Activated naive CD8-positive, alpha-beta T cell treated with anti-CD3 and anti-CD28 coated beads, Interleukin-2, amount 10 ng/mL, durations not matched to agents 7 days and 5 days (primary cell): Measurements from ENCODE around the gene OSMR. TPM values are rescaled to one million over a fixed set of nuclear protein-coding genes. Genes with fewer than 3 reads are reported as not detected.

Source experiments
- ATAC-seq: fragments of 150-1000 bp; cut with Tn5 transposase; one replicate; pipeline ENCODE4 v1.10.0; 2021; ENCODE audit warnings: low read depth, moderate library complexity
- POLR2A ChIA-PET: fragments of 350-600 bp; sonication (Branson Sonifier 250); formaldehyde crosslinking; loops from one replicate; lab custom pipeline; 2021; ENCODE audit warnings: antibody characterized with exemption; lab: Charles Lee
- DNase-seq: peaks from one replicate; pipeline ENCODE4 v3.0.0; 2021
- H3K27ac Mint-ChIP-seq: one replicate; pipeline ENCODE4 v1.8.0; 2022; ENCODE audit warnings: mild to moderate bottlenecking, mixed read lengths
- H3K27me3 Mint-ChIP-seq: one replicate; pipeline ENCODE4 v1.8.0; 2022; ENCODE audit warnings: mild to moderate bottlenecking, moderate library complexity, mixed read lengths
- H3K36me3 Mint-ChIP-seq: one replicate; pipeline ENCODE4 v1.8.0; 2021; ENCODE audit warnings: mild to moderate bottlenecking, mixed read lengths
- H3K4me1 Mint-ChIP-seq: one replicate; pipeline ENCODE4 v1.8.0; 2021; ENCODE audit warnings: mixed read lengths
- H3K4me3 Mint-ChIP-seq: one replicate; pipeline ENCODE4 v1.8.0; 2022; ENCODE audit warnings: mild to moderate bottlenecking, moderate library complexity, mixed read lengths
- H3K9me3 Mint-ChIP-seq: one replicate; pipeline ENCODE4 v1.8.0; 2021; ENCODE audit warnings: mixed read lengths
- total RNA-seq, 2 experiments: library from RNA; stranded (reverse); gene quantifications; one replicate each; pipeline ENCODE4 v1.2.3, GENCODE V29; 2021

Gene OSMR
- total RNA-seq, 2 experiments from 2014 or later, result not detected

GRCh38 chr5:38905516-38905915 lies 59.7 kb downstream of the OSMR start:
- H3K27ac Mint-ChIP-seq, result no peak overlapping the region
- peaks cover 16% of the 10 kb centered on the region for H3K27me3 Mint-ChIP-seq
- POLR2A ChIA-PET, result no interaction called here
- no peak for DNase-seq
- no peaks in the 10 kb centered on the region for H3K36me3 Mint-ChIP-seq
- no peak for ATAC-seq
- peaks cover 15% of the 10 kb centered on the region for H3K9me3 Mint-ChIP-seq
- H3K4me1 Mint-ChIP-seq, result no peaks in the 10 kb centered on the region
- H3K4me3 Mint-ChIP-seq, result no peak overlapping the region

DNA sequence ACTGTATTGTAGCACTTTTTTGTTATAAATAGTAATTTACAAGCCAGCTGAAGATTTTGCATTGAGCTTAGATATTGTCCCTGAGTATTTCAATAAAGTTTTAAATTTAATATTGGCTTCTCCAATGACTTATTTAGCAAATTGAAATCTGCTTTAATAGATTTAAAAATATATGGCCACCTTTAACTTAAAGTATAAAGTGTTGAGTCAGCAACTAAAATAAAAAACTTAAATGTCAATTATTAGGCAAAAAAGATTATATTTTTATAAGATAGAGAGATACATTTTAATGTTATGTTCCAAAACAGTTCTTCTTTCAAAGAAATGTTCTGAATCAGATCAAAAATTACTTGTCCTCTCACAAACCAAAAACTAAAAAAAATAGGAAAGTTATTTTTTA lies 60.7 kb downstream of the OSMR start:
- POLR2A ChIA-PET, result no interaction called here
- ATAC-seq (no peak), DNase-seq (no peak)
- H3K27ac Mint-ChIP-seq, result no peak overlapping the region
- H3K4me3 Mint-ChIP-seq, result no peak overlapping the region
- H3K27me3 Mint-ChIP-seq, result peaks cover 19% of the 10 kb centered on the region
- no peaks in the 10 kb centered on the region for H3K36me3 Mint-ChIP-seq
- H3K4me1 Mint-ChIP-seq, result no peaks in the 10 kb centered on the region
- H3K9me3 Mint-ChIP-seq, result peaks cover 15% of the 10 kb centered on the region

DNA sequence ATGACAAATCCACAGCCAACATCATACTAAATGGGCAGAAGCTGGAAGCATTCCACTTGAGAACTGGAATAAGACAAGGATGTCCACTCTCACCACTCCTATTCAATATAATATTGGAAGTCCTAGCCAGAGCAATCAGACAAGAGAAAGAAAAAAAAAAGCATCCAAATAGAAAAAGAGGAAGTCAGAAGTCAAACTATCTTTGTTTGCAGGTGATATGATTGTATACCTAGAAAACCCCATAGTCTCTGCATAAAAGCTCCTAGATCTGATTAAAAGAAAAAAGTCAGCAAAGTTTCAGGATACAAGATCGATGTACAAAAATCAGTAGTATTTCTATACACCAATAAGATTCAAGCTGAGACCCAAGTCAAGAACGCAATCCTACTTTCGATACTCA lies 66.1 kb downstream of the OSMR start:
- H3K27ac Mint-ChIP-seq, result no peak overlapping the region
- peaks cover 34% of the 10 kb centered on the region for H3K27me3 Mint-ChIP-seq
- H3K9me3 Mint-ChIP-seq, result peaks cover 7% of the 10 kb centered on the region
- no peaks in the 10 kb centered on the region for H3K4me1 Mint-ChIP-seq
- ATAC-seq, result no peak
- no peak overlapping the region for H3K4me3 Mint-ChIP-seq
- POLR2A ChIA-PET, result no interaction called here
- no peak for DNase-seq
- H3K36me3 Mint-ChIP-seq, result no peaks in the 10 kb centered on the region

GRCh38 chr5:38913714-38914113 lies 67.9 kb downstream of the OSMR start:
- no peak overlapping the region for H3K27ac Mint-ChIP-seq
- no peaks in the 10 kb centered on the region for H3K36me3 Mint-ChIP-seq
- H3K9me3 Mint-ChIP-seq, result peaks cover 7% of the 10 kb centered on the region
- H3K4me3 Mint-ChIP-seq, result no peak overlapping the region
- peaks cover 37% of the 10 kb centered on the region for H3K27me3 Mint-ChIP-seq
- no peaks in the 10 kb centered on the region for H3K4me1 Mint-ChIP-seq
- DNase-seq (no peak), ATAC-seq (no peak)
- POLR2A ChIA-PET, result no interaction called here

DNA sequence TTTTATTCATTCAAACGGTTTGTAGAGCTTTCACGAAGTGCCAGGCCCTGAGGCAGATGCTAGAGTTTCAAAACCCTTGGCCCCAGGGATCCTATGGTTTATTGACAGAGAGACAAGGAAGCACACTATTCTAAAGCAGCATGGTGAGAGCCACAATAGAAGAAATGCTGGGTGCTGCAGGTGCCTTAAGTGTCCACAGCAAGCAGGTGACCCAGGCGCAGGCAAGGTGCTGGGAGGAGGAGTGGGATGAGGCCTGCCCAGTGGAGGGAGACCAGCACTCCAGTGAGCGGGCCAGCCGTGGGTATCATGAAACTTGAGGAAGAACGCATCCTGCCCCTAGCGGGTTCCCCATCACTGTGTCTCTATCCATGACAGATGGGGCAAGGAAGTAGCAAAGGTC lies 71.0 kb downstream of the OSMR start:
- H3K4me1 Mint-ChIP-seq, result no peaks in the 10 kb centered on the region
- POLR2A ChIA-PET, result no interaction called here
- H3K4me3 Mint-ChIP-seq, result no peak overlapping the region
- no peaks in the 10 kb centered on the region for H3K9me3 Mint-ChIP-seq
- H3K27me3 Mint-ChIP-seq, result peaks cover 38% of the 10 kb centered on the region
- ATAC-seq, result no peak
- no peaks in the 10 kb centered on the region for H3K36me3 Mint-ChIP-seq
- H3K27ac Mint-ChIP-seq, result no peak overlapping the region
- DNase-seq, result no peak

- ATAC-seq (no peak), DNase-seq (no peak)
- Mint-ChIP-seq H3K27me3 (peaks cover 43% of the 10 kb centered on the region), H3K27ac (no peak overlapping the region), H3K36me3 (no peaks in the 10 kb centered on the region), H3K4me1 (peaks cover 2% of the 10 kb centered on the region), H3K4me3 (no peak overlapping the region), H3K9me3 (no peaks in the 10 kb centered on the region)
- POLR2A ChIA-PET, result no interaction called here
Observed at GRCh38 chr5:38921174-38921573, 75.4 kb downstream of the OSMR start.

DNA sequence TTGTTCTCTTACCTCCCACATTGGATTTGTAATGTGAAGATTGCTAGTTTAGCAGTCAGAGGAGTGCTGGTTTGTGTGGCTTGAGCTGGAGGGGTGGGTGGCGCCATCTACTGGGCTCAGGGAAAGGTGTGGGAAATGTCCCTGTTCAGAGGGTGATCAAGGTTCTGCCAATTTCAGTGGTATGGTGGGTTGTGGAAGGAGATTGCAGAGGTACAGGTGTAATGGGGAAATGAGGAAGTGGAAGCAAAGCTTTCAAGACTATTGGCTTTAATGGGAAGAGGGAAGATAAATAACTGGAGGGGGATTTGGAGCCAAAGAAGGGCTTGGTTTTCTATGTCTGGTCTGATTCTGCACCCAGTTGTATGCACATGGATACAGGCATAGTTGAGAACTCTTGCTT lies 76.4 kb downstream of the OSMR start:
- Mint-ChIP-seq H3K9me3 (no peaks in the 10 kb centered on the region), H3K27me3 (peaks cover 42% of the 10 kb centered on the region), H3K4me3 (no peak overlapping the region), H3K27ac (no peak overlapping the region), H3K4me1 (peaks cover 2% of the 10 kb centered on the region), H3K36me3 (no peaks in the 10 kb centered on the region)
- peak; percentile 48 for DNase-seq
- peak; percentile 39 for ATAC-seq
- POLR2A ChIA-PET, result no interaction called here

DNA sequence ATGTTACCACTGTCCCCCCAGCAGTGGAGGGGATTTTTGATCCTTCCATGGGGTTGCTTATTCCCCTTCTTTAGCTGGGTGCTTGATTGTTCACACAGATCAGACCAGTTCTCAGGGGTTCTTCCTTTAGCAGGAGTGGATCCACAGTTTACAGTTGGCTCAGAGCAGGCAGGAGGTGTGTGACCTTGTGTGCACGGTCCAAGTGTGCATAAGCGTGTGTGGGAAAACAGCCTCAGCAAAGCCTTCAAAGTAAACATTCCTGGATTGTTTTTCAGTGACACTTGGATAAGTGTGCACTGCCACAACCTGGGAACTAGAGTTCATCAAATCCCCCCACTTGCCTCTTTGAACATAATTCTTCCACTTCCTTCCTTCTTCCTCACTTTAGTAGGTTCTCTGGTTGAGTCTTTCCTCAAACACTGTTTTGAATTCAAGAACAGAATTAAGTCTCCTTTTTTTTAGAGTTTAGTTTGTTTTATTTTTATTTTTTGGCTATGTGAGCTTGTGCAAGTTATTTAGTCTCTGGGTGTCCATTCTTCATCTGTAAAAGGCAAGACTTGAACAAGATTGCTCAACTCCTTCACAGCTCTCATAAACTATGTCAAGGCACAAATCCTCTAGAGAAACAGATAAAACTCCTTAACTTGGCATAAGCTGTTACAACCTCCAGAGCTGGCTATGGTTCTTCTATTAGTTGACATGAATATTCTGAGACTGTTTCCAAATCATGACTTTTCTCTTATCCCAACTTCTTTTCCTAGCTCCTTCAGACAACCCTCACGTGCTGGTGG lies 78.0 kb downstream of the OSMR start:
- Mint-ChIP-seq H3K4me1 (peaks cover 2% of the 10 kb centered on the region), H3K27ac (no peak overlapping the region), H3K4me3 (no peak overlapping the region), H3K27me3 (peaks cover 41% of the 10 kb centered on the region), H3K36me3 (no peaks in the 10 kb centered on the region), H3K9me3 (no peaks in the 10 kb centered on the region)
- ATAC-seq, result no peak
- DNase-seq, result no peak
- POLR2A ChIA-PET, result no interaction called here

DNA sequence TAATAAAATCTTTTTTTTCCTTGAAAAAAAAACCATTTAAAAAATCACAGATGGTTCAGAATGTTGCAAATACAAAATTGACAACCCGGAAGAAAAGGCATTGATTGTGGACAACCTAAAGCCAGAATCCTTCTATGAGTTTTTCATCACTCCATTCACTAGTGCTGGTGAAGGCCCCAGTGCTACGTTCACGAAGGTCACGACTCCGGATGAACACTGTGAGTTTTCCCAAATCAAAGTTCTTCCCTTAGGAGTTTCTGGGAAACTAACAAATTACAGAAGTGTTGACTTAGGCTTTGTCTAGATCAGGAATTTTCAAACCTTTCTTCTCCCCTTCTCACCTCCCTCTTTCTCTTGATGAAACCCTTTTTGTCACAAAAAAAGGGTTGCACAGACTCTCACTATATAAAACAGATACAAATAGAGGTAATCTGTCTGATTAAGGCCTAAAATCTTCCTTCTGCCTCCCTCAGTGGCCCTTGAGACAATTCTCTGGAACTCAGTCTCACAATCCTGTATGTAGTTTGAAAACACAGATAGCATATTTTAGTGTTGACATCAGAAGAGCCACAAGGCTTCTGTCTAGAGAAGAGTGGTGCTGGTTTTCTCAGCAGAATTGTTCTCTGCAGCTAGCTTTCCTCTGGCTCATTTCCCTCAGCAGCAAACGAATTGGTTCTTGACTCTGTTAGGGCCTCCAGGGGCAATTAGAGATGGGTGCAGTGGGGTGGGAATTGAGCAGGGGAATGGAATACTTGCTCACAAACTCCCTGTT lies 79.5 kb downstream of the OSMR start:
- Mint-ChIP-seq H3K36me3 (no peaks in the 10 kb centered on the region), H3K9me3 (no peaks in the 10 kb centered on the region), H3K27ac (no peak overlapping the region), H3K27me3 (peaks cover 35% of the 10 kb centered on the region), H3K4me3 (no peak overlapping the region), H3K4me1 (peaks cover 2% of the 10 kb centered on the region)
- ATAC-seq (no peak), DNase-seq (no peak)
- POLR2A ChIA-PET, result no interaction called here

DNA sequence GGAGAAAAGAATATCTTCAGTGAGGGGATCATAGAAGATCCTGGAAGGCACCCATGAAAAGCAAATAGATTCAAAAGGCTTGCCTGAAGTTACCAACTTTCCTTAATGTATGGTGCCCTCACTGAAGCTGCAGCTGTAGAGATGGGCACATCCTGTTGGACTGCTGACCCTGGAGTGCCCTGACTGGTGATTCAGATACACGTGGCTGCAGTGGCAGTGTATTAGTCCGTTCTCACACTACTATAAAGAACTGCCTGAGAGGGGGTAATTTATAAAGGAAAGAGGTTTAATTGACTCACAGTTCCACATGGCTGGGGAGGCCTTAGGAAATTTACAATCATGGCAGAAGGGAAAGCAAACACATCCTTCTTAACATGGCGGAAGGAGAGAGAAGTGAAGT lies 80.3 kb downstream of the OSMR start:
- H3K4me1 Mint-ChIP-seq, result peaks cover 2% of the 10 kb centered on the region
- POLR2A ChIA-PET, result no interaction called here
- DNase-seq, result no peak
- H3K9me3 Mint-ChIP-seq, result no peaks in the 10 kb centered on the region
- peaks cover 35% of the 10 kb centered on the region for H3K27me3 Mint-ChIP-seq
- no peak overlapping the region for H3K27ac Mint-ChIP-seq
- no peaks in the 10 kb centered on the region for H3K36me3 Mint-ChIP-seq
- ATAC-seq, result no peak
- no peak overlapping the region for H3K4me3 Mint-ChIP-seq

- no peak for DNase-seq
- no peaks in the 10 kb centered on the region for H3K36me3 Mint-ChIP-seq
- POLR2A ChIA-PET, result no interaction called here
- H3K4me3 Mint-ChIP-seq, result no peak overlapping the region
- no peaks in the 10 kb centered on the region for H3K9me3 Mint-ChIP-seq
- H3K4me1 Mint-ChIP-seq, result peaks cover 2% of the 10 kb centered on the region
- H3K27me3 Mint-ChIP-seq, result peaks cover 28% of the 10 kb centered on the region
- ATAC-seq, result no peak
- no peak overlapping the region for H3K27ac Mint-ChIP-seq
Observed at GRCh38 chr5:38927470-38927869, 81.7 kb downstream of the OSMR start.

- peaks cover 21% of the 10 kb centered on the region for H3K27me3 Mint-ChIP-seq
- DNase-seq (no peak), ATAC-seq (no peak)
- POLR2A ChIA-PET, result no interaction called here
- no peaks in the 10 kb centered on the region for H3K4me1 Mint-ChIP-seq
- H3K9me3 Mint-ChIP-seq, result no peaks in the 10 kb centered on the region
- no peaks in the 10 kb centered on the region for H3K36me3 Mint-ChIP-seq
- H3K4me3 Mint-ChIP-seq, result no peak overlapping the region
- no peak overlapping the region for H3K27ac Mint-ChIP-seq
Observed at GRCh38 chr5:38929838-38930237, 84.0 kb downstream of the OSMR start.

GRCh38 chr5:38931731-38932130 lies 85.9 kb downstream of the OSMR start:
- ATAC-seq, result no peak
- H3K9me3 Mint-ChIP-seq, result no peaks in the 10 kb centered on the region

GRCh38 chr5:38932854-38933408 lies 87.1 kb downstream of the OSMR start:
- Mint-ChIP-seq H3K36me3 (peaks cover 7% of the 10 kb centered on the region), H3K27ac (no peak overlapping the region), H3K27me3 (peaks cover 7% of the 10 kb centered on the region), H3K4me1 (no peaks in the 10 kb centered on the region), H3K9me3 (no peaks in the 10 kb centered on the region), H3K4me3 (no peak overlapping the region)
- ATAC-seq (no peak), DNase-seq (no peak)
- POLR2A ChIA-PET, result no interaction called here

More at GRCh38 chr5:38931731-38932130, 85.9 kb downstream of the OSMR start:
- POLR2A ChIA-PET, result no interaction called here
- Mint-ChIP-seq H3K27me3 (peaks cover 8% of the 10 kb centered on the region), H3K36me3 (peaks cover 3% of the 10 kb centered on the region), H3K4me3 (no peak overlapping the region), H3K27ac (no peak overlapping the region), H3K4me1 (no peaks in the 10 kb centered on the region)
- no peak for DNase-seq
